DOHH2 (cell line): Measurements from ENCODE around the gene DIDO1.

ENCODE experiments used
- H3F3A ChIP-seq: fragments of 200-600 bp; sonication (generic), shearing (Covaris generic); 2 replicates; pipeline ENCODE4 v1.6.0; 2016; ENCODE audit warnings: antibody characterized with exemption, mild to moderate bottlenecking; ENCODE audit not compliant: control insufficient read depth, insufficient read depth
- H3K27ac ChIP-seq: fragments of 200-600 bp; sonication (generic); 2 replicates; pipeline ENCODE4 v1.5.1; 2014; ENCODE audit warnings: low read depth, mild to moderate bottlenecking, low read length, moderate library complexity
- H3K27me3 ChIP-seq: fragments of 200-600 bp; sonication (generic); 2 replicates; pipeline ENCODE4 v1.6.1; 2014; ENCODE audit warnings: mild to moderate bottlenecking, low read length, mixed read lengths; ENCODE audit not compliant: control insufficient read depth
- H3K36me3 ChIP-seq: fragments of 200-600 bp; sonication (generic); 2 replicates; pipeline ENCODE4 v1.6.1; 2014; ENCODE audit warnings: mild to moderate bottlenecking, low read length, moderate library complexity, mixed read lengths; ENCODE audit not compliant: control insufficient read depth
- H3K4me1 ChIP-seq: fragments of 200-600 bp; sonication (generic); 2 replicates; pipeline ENCODE4 v1.6.1; 2014; ENCODE audit warnings: mild to moderate bottlenecking, low read length, mixed read lengths; ENCODE audit not compliant: control insufficient read depth
- H3K4me2 ChIP-seq: fragments of 200-600 bp; sonication (generic); 2 replicates; pipeline ENCODE4 v1.6.0; 2014; ENCODE audit warnings: mild to moderate bottlenecking, low read length, moderate library complexity
- H3K4me3 ChIP-seq: fragments of 200-600 bp; sonication (generic); 2 replicates; pipeline ENCODE4 v1.5.1; 2014; ENCODE audit warnings: mild to moderate bottlenecking, low read length, mixed read lengths
- H3K79me2 ChIP-seq: fragments of 200-600 bp; sonication (generic); 2 replicates; pipeline ENCODE4 v1.6.1; 2014; ENCODE audit warnings: mild to moderate bottlenecking, low read length, mixed read lengths; ENCODE audit not compliant: control insufficient read depth
- H3K9me2 ChIP-seq: fragments of 200-600 bp; sonication (generic); replicated peaks from 2 replicates; pipeline ENCODE4 v1.6.1; 2014; ENCODE audit warnings: mild to moderate bottlenecking, low read length, mixed read lengths; ENCODE audit not compliant: control insufficient read depth
- H3K9me3 ChIP-seq: fragments of 200-600 bp; sonication (generic); 2 replicates; pipeline ENCODE4 v1.6.1; 2014; ENCODE audit warnings: antibody characterized with exemption, low read length, mixed read lengths; ENCODE audit not compliant: control insufficient read depth, insufficient read depth
- H4K20me1 ChIP-seq: fragments of 200-600 bp; sonication (generic); 2 replicates; pipeline ENCODE4 v1.6.0; 2014; ENCODE audit warnings: low read depth, mild to moderate bottlenecking, antibody characterized with exemption, low read length, moderate library complexity; ENCODE audit not compliant: control insufficient read depth, insufficient read depth
- CTCF ChIP-seq: fragments of 200-600 bp; sonication (generic); IDR thresholded peaks from one replicate; pipeline ENCODE4 v1.5.1; 2014; ENCODE audit warnings: antibody characterized with exemption, mild to moderate bottlenecking, low read depth, low read length; ENCODE audit not compliant: poor library complexity, severe bottlenecking
- EZH2phosphoT487 ChIP-seq: fragments of 200-600 bp; sonication (generic); IDR thresholded peaks from 2 replicates; pipeline ENCODE4 v1.6.1; 2017; ENCODE audit warnings: borderline replicate concordance, mild to moderate bottlenecking, antibody characterized with exemption, low read length, moderate library complexity, mixed read lengths

DIDO1 gene

GRCh38 chr20:62879275-62880146 is 46.8 kb downstream of the DIDO1 start:
- TF ChIP-seq CTCF (no peak), EZH2phosphoT487 (no peak)
- no peaks in the 10 kb centered on the region for H3K9me2 ChIP-seq
- no peak overlapping the region for H3K4me3 ChIP-seq

GRCh38 chr20:62878244-62879038 is 47.9 kb downstream of the DIDO1 start:
- TF ChIP-seq EZH2phosphoT487 = no peak
- no peak for TF ChIP-seq CTCF
- Histone ChIP-seq H3K9me3 (no peaks in the 10 kb centered on the region), H3K36me3 (peaks cover 10% of the 10 kb centered on the region; the same call in 1 of the 2 replicates), H3K4me3 (no peak overlapping the region), H3K27ac (no peak overlapping the region), H3F3A (peaks cover 16% of the 10 kb centered on the region), H3K79me2 (no peaks in the 10 kb centered on the region), H3K27me3 (no peaks in the 10 kb centered on the region), H3K4me2 (no peak overlapping the region), H3K9me2 (no peaks in the 10 kb centered on the region), H3K4me1 (no peaks in the 10 kb centered on the region), H4K20me1 (0 out of 2 replicates have a peak, but pooled peaks cover 5% of the 10 kb centered on the region)

More at GRCh38 chr20:62879275-62880146, 46.8 kb downstream of the DIDO1 start:
- H3K9me3 ChIP-seq = no peaks in the 10 kb centered on the region
- peaks cover 10% of the 10 kb centered on the region; the same call in 1 of the 2 replicates for H3K36me3 ChIP-seq
- no peak overlapping the region for H3K4me2 ChIP-seq
- no peaks in the 10 kb centered on the region for H3K4me1 ChIP-seq
- 0 out of 2 replicates have a peak, but pooled peaks cover 5% of the 10 kb centered on the region for H4K20me1 ChIP-seq
- H3F3A ChIP-seq = peaks cover 16% of the 10 kb centered on the region
- no peaks in the 10 kb centered on the region for H3K79me2 ChIP-seq
- H3K27ac ChIP-seq = no peak overlapping the region
- H3K27me3 ChIP-seq = no peaks in the 10 kb centered on the region

GRCh38 chr20:62876902-62877816 is 49.1 kb downstream of the DIDO1 start:
- Histone ChIP-seq H3K9me3 (no peaks in the 10 kb centered on the region), H3K4me3 (no peak overlapping the region), H3K4me1 (no peaks in the 10 kb centered on the region), H3K9me2 (no peaks in the 10 kb centered on the region), H3K79me2 (no peaks in the 10 kb centered on the region), H3K36me3 (peaks cover 6% of the 10 kb centered on the region; the same call in 1 of the 2 replicates), H3K4me2 (no peak overlapping the region), H4K20me1 (0 out of 2 replicates have a peak, but pooled peaks cover 5% of the 10 kb centered on the region), H3K27ac (no peak overlapping the region), H3F3A (peaks cover 16% of the 10 kb centered on the region), H3K27me3 (0 out of 2 replicates have a peak, but pooled peaks cover 3% of the 10 kb centered on the region)
- TF ChIP-seq EZH2phosphoT487 (no peak), CTCF (no peak)
